Testis (tissue), 2 donors: ENCODE measurements around the gene HK3.

Source experiments
- CTCF ChIP-seq, 3 experiments: fragments of 450-650 bp in 2 of 3; fragments of 200-600 bp in 1 of 3; sonication (generic) in 1 of 3; IDR thresholded peaks; one replicate each; pipeline ENCODE4 v1.5.1; 2016 to 2019; ENCODE audit warnings: antibody characterized with exemption in 3 of 3, mild to moderate bottlenecking in 2 of 3, moderate library complexity in 1 of 3
- POLR2A ChIP-seq: fragments of 450-650 bp; IDR thresholded peaks from one replicate; pipeline ENCODE4 v1.6.1; 2017; ENCODE audit warnings: antibody characterized with exemption, mild to moderate bottlenecking, moderate library complexity

DNA sequence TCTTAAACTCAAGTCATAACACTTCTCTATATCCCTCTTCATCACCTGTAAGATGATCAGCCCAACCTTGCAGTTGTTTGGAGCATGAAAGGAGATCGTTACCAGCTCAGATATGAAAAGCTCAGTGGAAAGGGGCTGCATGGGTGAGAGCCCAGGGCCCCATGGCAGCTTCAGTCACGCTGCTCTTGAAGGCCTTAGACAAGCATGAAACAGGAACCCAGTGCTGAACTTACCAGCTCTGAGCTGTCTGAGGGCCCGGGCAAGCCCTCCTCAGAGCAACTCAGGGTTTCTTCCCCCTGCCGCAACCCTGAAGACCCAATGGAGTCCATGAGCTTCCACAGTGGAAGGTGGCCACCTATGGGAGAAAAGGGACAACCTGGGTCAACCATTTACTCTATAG, 3.3 kb downstream of the HK3 start:
- TF ChIP-seq CTCF (IDR thresholded peaks at IDR 0.05) (no peak), POLR2A (no peak)
